ENCODE results near the gene RNF215.
"Not testable (repeated sequence)": the region's sequence is repeated elsewhere in the genome, so short reads cannot be mapped to it uniquely, and the experiment has no call there.

RNF215 gene

GRCh38 chr22:30357650-30358215 lies 29.5 kb downstream of the RNF215 start:
- no peak for DNase-seq

- DNase-seq: no peak
Measured at GRCh38 chr22:30357236-30357570, 30.0 kb downstream of the RNF215 start.

GRCh38 chr22:30356449-30357235 lies 30.6 kb downstream of the RNF215 start, which contains the start of the genes CCDC157 and SF3A1:
TSS of gene CCDC157 (plus strand) at chr22:30357007. CDS start at chr22:30366001, 8,994 bp downstream.
TSS of gene SF3A1 (minus strand) at chr22:30356894. CDS start at chr22:30356792, 102 bp downstream.
- peak; percentile 24 for DNase-seq

DNA sequence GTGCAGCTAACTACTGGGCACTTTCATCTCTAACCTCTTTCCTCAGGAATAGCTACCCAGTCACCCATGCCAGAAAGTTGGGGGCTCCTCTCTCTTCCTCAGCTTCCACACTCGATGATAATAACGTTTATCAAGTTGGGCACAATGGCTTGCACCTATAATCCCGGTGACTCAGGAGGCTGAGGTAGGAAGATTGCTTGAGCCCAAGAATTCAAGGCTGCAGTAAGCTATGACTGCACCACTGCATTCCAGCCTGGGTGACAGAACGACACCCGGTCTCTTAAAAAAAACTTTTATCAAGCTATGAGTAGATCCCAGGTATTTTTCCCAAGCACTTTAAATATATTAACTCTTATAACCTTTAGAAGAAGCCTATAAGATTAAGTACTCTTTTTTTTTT lies 32.6 kb downstream of the RNF215 start:
- DNase-seq: no peak

DNA sequence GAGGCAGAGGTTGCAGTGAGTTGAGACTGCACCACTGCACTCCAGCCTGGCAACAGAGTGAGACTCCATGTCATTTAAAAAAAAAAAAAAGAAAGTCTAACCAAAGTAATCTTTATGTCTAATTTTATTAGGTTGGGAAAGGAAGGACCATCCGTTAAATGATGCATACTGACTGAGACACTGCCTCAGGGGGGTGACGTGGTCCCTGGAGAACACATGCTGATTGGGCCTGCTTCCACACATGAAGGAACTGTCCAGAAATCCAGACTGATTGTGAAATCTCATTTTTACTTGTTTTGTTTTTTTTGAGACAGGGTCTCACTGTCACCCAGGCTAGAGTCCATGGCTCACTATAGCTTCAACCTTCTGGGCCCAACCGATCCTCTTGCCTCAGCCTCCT lies 36.0 kb downstream of the RNF215 start:
- no peak for DNase-seq

DNA sequence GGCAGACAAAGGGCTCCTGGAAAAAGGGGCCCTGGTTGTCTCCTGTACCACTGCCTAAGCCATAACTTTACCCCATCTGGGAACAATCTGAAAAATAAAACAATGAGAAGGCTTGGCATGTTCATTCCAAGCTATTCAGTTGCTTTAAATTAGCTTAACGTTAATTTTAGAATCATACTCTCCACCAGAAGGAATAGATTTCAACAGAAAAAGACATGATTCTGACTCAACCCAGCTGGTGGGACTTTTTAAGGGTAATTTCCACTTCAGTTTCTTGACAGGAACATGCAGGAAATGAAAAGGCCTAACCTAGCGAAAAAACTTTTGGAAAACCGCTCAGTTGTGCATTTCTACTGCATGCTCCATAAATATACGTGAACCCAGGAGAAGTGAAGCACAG lies 38.4 kb downstream of the RNF215 start:
- no peak for DNase-seq

DNA sequence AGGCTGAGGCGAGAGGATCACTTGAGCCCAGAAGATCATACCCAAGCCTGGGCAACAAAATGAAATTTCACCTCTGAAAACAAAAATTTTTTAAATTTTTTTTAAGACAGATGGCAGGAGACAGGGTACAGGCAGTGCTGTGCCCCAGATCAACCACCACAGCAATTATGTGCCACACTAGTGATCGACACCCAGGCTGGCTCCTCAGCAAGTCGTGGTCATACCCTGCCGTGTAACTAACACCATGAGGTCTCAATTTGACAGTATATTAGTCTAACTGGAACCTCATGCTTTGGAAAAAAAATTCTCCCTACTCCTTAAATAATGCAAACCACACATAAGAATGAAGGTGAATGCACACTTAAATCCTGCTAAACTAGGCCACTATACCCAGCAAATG lies 38.8 kb downstream of the RNF215 start:
- no peak for DNase-seq

DNA sequence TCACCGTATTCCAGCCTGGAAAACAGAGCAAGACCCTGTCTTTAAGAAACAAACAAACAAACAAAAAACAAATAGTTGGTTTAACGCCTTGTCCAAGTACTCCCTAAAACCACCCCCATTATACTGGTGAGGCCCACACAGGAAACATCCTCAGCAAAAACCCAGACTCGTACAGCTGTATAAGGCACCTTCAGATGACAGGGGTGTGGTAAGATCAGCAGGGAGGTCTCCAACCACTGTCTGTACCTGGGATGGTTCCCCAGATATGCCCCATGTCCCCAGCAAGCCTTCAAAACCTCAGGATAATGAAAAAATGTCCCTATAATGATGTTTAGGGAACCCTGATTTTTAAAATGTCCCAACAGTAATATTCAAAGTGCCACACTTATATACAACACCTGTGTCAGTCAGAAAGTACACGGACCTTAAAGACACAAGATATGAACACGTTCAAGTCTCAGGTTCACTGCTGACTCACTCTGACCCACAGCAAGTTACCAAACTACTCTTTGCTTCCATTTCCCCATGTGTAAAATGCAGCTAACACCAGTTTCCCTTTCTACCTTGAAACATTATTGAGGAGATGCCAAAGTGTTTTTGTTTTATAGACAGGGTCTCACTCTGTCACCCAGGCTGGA lies 39.8 kb downstream of the RNF215 start:
- no peak for DNase-seq

- DNase-seq: no peak
Measured at GRCh38 chr22:30344447-30345200, 42.6 kb downstream of the RNF215 start.

- no peak for DNase-seq
Measured at GRCh38 chr22:30340911-30341685, 46.1 kb downstream of the RNF215 start.

DNA sequence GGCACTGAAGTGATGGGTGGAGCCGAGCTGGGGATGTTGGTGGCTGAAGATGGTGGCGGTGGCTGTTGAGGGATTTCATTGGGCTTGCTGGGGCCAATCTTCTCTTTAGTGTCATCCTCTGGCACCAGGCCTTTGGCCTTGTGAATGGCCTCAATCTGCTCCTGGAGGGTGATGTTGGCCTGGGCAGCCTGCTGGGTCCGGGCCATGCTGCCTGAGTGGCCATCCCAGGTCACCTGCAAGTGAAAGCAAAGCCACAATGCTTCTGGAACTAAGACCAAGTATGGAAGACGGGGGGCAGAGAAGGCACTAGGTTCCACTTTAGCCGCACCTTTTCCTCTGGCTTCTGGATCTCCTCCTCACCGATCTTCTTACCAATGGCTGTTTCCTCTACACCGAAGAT lies 48.4 kb downstream of the RNF215 start:
- no peak for DNase-seq

- not testable (repeated sequence) for DNase-seq
Measured at GRCh38 chr22:30338341-30338740, 48.9 kb downstream of the RNF215 start.

GRCh38 chr22:30337461-30337778 lies 49.8 kb downstream of the RNF215 start:
- DNase-seq: no peak

DNA sequence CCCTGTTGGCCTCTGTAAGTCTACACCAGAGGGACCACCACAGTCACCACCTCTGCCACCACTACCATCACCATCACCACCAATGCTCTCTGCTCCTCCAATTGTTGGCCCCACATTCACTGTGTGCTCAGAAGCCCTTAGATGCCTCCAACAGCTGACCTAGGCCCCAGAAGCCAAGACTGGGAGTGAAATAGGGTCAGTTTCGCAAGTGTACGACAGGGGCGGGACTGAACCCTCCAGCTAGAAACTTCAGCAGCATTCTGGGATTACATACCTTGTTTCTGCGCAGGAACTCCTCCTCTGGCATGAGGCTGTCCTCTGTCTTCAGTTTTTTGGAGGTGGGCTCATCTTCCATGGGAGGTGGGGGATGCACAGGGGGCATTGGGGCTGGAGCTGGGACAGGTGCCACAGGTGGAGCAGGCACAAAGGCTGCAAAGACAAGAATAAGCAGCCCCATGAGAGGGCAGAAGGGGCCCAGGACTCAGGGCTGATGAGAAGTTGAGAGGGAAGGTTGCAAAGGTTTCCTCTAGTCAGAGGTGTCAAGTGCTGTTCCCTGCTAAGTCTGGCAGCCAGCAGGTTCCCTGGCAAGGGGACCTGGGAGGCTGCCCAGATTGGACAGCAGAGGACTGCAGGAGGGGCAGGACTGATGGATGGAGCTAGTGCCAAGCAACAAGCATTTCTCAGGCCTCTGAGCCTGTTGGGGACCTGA lies 50.3 kb downstream of the RNF215 start:
- DNase-seq: no peak

- no peak for DNase-seq
Measured at GRCh38 chr22:30335236-30335635, 52.0 kb downstream of the RNF215 start.

DNA sequence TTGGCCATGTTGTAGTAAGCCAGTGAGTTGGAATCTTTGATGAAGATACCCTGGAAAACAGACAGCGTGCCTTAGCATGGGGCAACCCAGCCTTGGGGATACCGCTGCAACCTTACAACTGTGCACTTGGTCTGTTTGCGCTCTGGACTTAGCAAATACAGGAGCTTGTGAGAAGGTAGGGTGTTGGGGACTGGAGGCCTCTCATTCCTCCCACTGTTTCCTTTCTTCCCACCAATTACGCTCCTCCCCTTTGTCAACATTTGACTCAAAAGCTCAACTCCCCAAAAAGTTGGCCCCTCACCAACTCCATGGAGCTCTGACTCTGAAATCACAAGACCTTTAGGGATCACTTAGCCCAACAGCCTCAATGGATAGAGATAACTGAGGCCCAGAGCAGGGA lies 52.6 kb downstream of the RNF215 start:
- DNase-seq: no peak

GRCh38 chr22:30333707-30334087 lies 53.5 kb downstream of the RNF215 start:
- no peak for DNase-seq

GRCh38 chr22:30332994-30333706 lies 54.1 kb downstream of the RNF215 start:
- no peak for DNase-seq

GRCh38 chr22:30332551-30332950 lies 54.7 kb downstream of the RNF215 start:
- no peak for DNase-seq

All from NCI-H1436 treated with DMSO at 0.1 percent for 48 hours (cell line).